Measurements from ENCODE around the gene BBOX1.
"Not testable (repeated sequence)": the region's sequence is repeated elsewhere in the genome, so short reads cannot be mapped to it uniquely, and the experiment has no call there.

BBOX1 gene

GRCh38 chr11:27085605-27086004 lies 45.0 kb downstream of the BBOX1 start:
- no peak for DNase-seq

GRCh38 chr11:27087432-27087831 lies 46.8 kb downstream of the BBOX1 start:
- DNase-seq, result no peak

DNA sequence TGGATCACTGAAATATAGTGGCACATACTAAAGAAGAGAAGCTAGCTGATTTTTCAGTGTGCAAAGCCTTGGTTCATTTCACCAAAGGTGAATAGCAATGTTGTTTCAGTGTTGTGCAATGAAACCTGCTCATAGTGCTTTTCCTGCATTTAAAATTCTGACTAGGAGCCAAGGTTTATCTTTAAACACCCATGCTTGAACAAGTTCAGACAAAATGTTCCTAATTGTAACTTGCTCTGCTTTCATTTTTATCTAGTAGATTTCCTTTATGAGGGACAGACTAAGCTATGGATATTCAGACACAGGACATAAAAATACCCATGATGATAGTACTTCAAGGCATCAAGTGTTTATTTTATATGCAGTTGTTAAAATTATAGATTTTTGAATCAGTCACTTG lies 47.7 kb downstream of the BBOX1 start:
- no peak for DNase-seq

DNA sequence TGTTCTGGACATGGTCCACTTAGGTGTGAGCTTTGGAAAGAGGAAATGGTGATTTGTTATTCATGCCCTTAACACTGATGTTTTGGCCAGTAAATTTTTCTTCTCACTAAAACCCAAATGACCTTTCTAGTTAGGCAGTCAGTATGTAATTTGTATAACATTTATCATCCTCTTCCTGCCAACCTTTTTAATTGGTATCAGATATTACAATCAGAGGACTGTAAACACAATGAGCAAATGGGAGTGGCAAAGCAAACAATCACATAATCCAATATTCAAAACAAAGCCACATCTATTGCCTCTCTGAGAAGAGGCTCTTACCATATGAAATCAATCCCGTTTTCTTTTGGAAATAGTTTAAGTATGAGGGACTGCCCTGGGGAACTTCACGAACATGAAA lies 49.1 kb downstream of the BBOX1 start:
- no peak for DNase-seq

DNA sequence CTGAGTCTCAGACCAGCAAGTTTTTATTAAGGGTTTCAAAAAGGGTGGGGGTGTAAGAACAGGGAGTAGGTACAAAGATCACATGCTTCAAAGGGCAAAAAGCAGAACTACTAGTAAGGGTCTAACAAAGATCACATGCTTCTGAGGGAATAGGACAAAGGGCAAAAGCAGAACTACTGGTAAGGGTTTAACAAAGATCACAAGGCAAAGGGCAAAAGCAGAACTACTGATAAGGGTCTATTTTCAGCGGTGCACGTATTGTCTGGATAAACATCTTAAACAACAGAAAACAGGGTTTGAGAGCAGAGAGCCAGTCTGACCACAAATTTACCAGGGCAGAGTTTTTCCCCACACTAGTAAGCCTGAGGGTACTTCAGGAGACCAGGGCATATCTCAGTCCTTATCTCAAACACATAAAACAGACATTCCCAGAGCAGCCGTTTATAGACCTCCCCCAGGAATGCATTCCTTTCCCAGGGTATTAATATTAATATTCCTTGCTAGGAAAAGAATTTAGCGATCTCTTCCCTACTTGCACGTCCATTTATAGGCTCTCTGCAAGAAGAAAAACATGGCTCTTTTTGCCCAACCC lies 49.8 kb downstream of the BBOX1 start:
- DNase-seq, result not testable (repeated sequence)

DNA sequence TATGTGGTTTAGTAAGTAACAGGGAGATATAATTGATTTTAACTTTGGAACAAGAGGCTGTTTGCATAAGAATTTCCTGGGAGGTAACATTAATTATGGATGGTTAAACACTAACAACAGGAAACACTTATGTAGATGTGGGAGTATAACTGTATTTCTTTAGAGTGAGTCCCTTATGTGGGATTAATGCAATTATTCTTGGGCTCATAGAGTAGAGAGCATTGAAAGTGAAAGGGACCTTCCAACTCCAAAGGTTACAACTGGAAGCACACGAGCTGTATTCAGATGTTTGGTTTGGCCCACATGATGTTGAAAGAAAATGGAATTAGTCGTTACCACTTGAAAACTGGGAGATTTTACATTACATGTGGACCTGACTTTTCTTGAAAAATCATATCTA lies 53.5 kb downstream of the BBOX1 start:
- DNase-seq, result no peak

GRCh38 chr11:27095059-27095458 lies 54.4 kb downstream of the BBOX1 start:
- DNase-seq, result no peak

GRCh38 chr11:27095887-27096286 lies 55.3 kb downstream of the BBOX1 start:
- DNase-seq, result no peak

DNA sequence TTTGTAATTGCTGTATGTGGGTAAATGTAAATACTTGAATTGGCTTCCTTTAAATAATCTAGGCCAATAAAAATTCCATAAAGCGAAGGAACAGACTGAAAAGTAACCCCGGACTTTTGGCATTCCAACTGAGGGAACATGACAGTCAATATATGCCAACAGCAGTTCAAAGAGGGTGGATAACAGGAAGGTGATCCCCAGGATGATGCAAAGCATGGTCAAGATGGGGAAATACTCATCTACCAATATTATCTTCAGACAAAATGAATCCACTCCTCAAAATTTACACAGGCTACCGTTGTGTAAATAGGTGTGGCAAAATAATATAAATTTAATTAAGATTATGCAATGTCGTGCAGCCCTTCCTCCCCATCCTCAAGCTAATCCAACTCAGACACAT lies 56.9 kb downstream of the BBOX1 start:
- DNase-seq, result no peak

GRCh38 chr11:27100534-27100933 lies 59.9 kb downstream of the BBOX1 start:
- DNase-seq, result peak; percentile 72

DNA sequence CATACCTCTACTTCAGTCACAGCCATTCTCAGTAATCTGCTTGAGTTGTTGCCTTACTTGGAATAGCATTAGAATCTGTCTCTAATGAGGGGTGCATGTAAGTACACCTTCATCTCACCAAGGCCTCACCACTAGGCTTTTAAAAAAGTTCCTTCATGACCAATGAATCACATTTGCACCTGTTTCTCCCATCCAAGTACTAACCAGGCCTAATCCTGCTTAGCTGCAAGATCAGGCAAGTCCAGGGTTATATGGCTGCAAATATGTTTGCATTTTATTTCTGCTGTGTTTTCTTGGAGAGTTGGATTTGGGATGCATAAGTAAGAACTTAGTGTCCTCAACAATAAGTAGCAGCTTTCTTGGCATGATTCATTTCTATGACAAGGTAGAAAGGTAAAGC lies 66.9 kb downstream of the BBOX1 start:
- no peak for DNase-seq

DNA sequence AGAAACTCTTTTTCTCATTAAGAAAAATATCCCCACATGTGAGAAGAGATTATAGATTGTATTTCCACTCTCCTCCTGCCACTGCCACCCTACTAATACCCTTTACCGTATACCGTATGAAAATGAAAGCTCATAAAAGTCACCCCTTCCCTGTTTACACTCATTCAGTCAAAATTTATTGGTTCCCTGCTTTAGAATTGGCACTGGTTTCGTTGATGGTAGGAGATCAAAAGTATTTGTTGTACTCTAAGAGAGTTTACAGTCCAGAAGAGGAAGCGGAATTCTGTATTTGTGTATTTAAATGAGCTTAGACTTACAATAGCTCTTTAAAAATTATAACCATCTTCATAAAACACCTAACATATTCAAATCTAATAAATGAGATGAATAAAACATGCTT lies 68.2 kb downstream of the BBOX1 start:
- no peak for DNase-seq

GRCh38 chr11:27111896-27112295 lies 71.3 kb downstream of the BBOX1 start:
- no peak for DNase-seq

GRCh38 chr11:27112946-27113345 lies 72.3 kb downstream of the BBOX1 start:
- no peak for DNase-seq

GRCh38 chr11:27115051-27115650 lies 74.5 kb downstream of the BBOX1 start:
- DNase-seq, result no peak

- DNase-seq, result no peak
Observed at GRCh38 chr11:27116684-27117083, 76.1 kb downstream of the BBOX1 start.

DNA sequence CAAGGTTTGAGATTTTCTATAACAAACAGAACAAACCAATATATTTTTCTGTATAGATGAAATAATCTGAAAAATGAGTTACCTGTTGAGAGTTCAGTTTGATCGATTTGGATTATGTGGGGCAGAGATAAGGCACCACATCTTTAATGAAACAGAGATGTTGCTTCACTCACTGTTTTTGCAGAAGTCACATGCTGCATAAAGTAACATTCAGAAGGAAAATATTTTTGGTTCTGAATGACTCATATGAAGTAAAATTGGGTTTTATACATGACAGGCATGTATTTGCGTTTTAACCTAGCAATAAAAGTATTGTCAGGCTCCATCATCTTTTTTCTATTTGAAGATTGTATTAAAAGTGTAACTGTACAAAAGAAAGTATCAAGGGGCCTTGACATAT lies 77.8 kb downstream of the BBOX1 start:
- no peak for DNase-seq

- DNase-seq, result no peak
Observed at GRCh38 chr11:27118949-27119348, 78.3 kb downstream of the BBOX1 start.

DNA sequence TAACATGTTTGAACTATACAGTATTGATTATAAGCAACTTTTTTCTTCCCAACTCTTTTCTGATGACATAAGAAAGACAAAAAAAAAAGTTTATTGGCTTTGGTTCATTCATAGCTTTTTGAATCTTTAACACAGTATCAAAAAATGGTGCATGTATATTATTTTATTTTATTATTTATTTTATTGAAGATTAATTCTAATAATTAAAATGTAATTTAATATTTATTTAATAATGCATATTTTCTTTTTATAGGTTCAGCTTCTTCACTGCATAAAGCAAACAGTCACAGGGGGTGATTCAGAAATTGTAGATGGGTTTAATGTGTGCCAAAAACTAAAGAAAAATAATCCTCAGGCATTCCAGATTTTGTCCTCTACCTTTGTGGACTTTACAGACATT lies 78.8 kb downstream of the BBOX1 start:
- DNase-seq, result no peak

DNA sequence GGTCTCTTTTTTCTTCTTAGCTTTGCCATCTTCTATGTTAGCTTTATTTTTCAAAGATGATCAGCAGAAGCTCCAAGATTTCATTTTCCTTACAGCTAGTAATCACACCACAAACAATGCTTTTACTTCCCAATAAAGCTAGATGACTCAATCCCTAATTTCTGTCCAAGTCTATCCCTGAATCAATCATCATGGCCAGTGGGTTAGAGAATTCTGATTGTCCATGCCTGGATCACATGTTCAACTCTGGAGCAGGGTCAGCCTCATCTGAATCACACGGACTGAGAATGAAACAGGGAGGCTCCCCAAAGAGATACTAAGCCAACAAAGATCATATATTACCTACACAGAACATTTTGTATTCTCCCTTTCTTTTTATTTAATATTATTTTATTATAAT lies 79.6 kb downstream of the BBOX1 start:
- no peak for DNase-seq

- DNase-seq, result no peak
Observed at GRCh38 chr11:27122001-27122400, 81.4 kb downstream of the BBOX1 start.

DNA sequence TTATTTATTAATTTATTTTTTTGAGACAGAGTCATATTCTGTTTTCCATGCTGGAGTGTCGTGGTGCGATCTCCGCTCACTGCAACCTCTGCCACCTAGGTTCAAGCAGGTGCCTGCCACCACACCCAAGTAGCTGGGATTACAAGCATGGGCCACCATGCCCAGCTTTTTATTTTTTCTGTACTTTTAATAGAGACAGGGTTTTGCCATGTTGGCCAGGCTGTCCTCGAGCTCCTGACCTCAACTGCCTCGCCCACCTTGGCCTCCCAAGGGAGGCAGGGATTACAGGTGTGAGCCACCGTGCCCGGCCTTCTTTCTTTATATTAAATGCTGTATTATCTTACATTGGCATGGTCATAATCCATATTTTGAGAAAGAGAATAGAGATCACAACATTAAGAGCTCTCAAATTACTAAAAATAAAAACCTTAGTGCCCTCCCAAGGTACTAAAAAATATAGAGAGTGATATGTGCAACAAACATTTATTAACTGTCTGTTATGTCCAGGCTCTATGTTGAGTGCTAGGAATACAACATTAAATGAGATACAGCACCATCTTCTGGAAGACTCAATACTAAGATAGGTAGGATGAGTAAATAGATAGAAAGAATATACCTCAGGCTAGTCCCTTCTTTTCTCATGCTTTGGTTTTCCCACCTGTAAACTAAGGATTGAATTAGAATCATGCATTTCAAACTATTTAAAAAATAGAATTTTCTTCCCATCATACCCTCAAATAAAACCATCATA lies 84.1 kb downstream of the BBOX1 start:
- DNase-seq, result no peak

- no peak for DNase-seq
Observed at GRCh38 chr11:27129686-27130085, 89.1 kb downstream of the BBOX1 start.

DNA sequence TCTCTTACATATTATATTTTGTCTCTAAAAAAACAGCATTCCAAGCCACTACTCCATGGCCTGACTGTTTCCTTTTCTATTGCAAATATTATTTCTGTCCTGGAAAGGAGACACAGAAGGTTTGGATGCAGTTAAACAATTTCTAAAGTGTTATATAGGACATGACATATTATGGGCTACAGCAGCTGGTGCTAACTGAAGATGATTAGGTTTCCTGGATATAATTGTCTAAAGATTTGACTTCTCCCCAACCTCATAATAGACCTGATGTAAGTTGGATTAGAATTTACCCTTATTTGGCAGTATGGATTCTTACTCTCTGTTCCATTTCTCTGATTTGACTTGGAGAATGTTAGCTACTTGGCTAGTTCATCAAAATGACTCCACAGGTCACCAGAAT lies 90.2 kb downstream of the BBOX1 start:
- DNase-seq, result no peak

DNA sequence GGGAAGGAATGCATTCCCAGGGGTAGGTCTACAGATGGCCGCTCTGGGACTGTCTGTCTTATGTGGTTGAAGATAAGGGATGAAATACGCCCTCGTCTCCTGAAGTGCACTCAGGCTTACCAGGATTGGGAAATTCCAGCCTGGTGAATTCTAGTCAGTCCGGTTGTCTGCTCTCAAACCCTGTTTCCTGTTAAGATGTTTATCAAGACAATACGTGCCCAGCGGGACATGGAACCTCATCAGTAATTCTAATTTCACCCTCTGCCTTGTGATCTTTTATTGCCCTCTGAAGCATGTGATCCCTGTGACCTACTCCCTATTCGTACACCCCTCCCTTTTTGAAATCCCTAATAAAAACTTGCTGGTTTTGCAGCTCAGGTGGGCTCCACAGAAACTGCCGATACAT lies 95.3 kb downstream of the BBOX1 start:
- not testable (repeated sequence) for DNase-seq
